Naive thymus-derived CD4-positive, alpha-beta T cell (primary cell): ENCODE measurements around the gene NT5DC3. TPM values are rescaled to one million over a fixed set of nuclear protein-coding genes. Genes with fewer than 3 reads are reported as not detected.

ENCODE experiments used
- ATAC-seq: fragments of 150-1000 bp; cut with Tn5 transposase; 2 replicates; pipeline ENCODE4 v1.10.0; 2021; ENCODE audit warnings: mild to moderate bottlenecking, moderate library complexity
- CTCF ChIA-PET: fragments of 350-600 bp; sonication (Branson Sonifier 250); formaldehyde crosslinking; loops from one replicate; lab custom pipeline; 2021; ENCODE audit warnings: antibody characterized with exemption; lab: Charles Lee
- POLR2A ChIA-PET: fragments of 350-600 bp; sonication (Branson Sonifier 250); formaldehyde crosslinking; loops from one replicate; lab custom pipeline; 2021; ENCODE audit warnings: antibody characterized with exemption, inconsistent platforms; lab: Charles Lee
- DNase-seq, 9 donors: peaks; one replicate each; pipeline versions ENCODE4 v3.0.0 to v3.0.0-alpha.2; 2020 to 2022; ENCODE audit warnings: mixed read lengths in 1 of 9
- H3K27ac ChIP-seq: one replicate; pipeline ENCODE4 v1.7.0; 2013; ENCODE audit warnings: mild to moderate bottlenecking, low read depth, low read length, moderate library complexity
- H3K27me3 ChIP-seq, 2 donors: one replicate each; pipeline ENCODE4 v1.7.0; 2013; ENCODE audit warnings: low read length in 2 of 2, mild to moderate bottlenecking in 2 of 2, moderate library complexity in 2 of 2; ENCODE audit not compliant: control insufficient read depth in 2 of 2, insufficient read depth in 2 of 2
- H3K36me3 ChIP-seq, 3 experiments: 1 replicate in 2 of 3; 2 replicates in 1 of 3; pipeline ENCODE4 v1.7.0; 2013; ENCODE audit warnings: low read length in 3 of 3, mild to moderate bottlenecking in 3 of 3, moderate library complexity in 1 of 3; ENCODE audit not compliant: insufficient read depth in 3 of 3, control insufficient read depth in 2 of 3
- H3K4me1 ChIP-seq, 2 donors: one replicate each; pipeline ENCODE4 v1.7.0; 2013; ENCODE audit warnings: low read length in 2 of 2, mild to moderate bottlenecking in 2 of 2, moderate library complexity in 1 of 2; ENCODE audit not compliant: control insufficient read depth in 2 of 2, insufficient read depth in 2 of 2
- H3K4me3 ChIP-seq: 2 replicates; pipeline ENCODE4 v1.7.0; 2013; ENCODE audit warnings: mild to moderate bottlenecking, low read length
- H3K9me3 ChIP-seq, 3 experiments: 1 replicate in 2 of 3; 2 replicates in 1 of 3; pipeline ENCODE4 v1.7.0; 2013; ENCODE audit warnings: low read length in 3 of 3; ENCODE audit not compliant: control insufficient read depth in 2 of 3
- H3K27ac Mint-ChIP-seq, 9 donors: one replicate each; pipeline ENCODE4 v1.8.0; 2020 to 2022; ENCODE audit warnings: mixed read lengths in 9 of 9, mild to moderate bottlenecking in 8 of 9, moderate library complexity in 5 of 9, inconsistent platforms in 2 of 9
- H3K27me3 Mint-ChIP-seq, 5 donors: one replicate each; pipeline ENCODE4 v1.8.0; 2021 to 2022; ENCODE audit warnings: mixed read lengths in 5 of 5, mild to moderate bottlenecking in 1 of 5
- H3K36me3 Mint-ChIP-seq, 5 donors: one replicate each; pipeline ENCODE4 v1.8.0; 2020 to 2022; ENCODE audit warnings: mixed read lengths in 5 of 5, mild to moderate bottlenecking in 3 of 5, inconsistent platforms in 1 of 5
- H3K4me1 Mint-ChIP-seq, 7 donors: one replicate each; pipeline ENCODE4 v1.8.0; 2020 to 2022; ENCODE audit warnings: mixed read lengths in 7 of 7, mild to moderate bottlenecking in 3 of 7, inconsistent platforms in 1 of 7
- H3K4me3 Mint-ChIP-seq, 10 donors: one replicate each; pipeline ENCODE4 v1.8.0; 2020 to 2022; ENCODE audit warnings: mild to moderate bottlenecking in 10 of 10, mixed read lengths in 10 of 10, moderate library complexity in 6 of 10, inconsistent platforms in 2 of 10
- H3K9me3 Mint-ChIP-seq, 11 donors: one replicate each; pipeline ENCODE4 v1.8.0; 2020 to 2022; ENCODE audit warnings: mixed read lengths in 11 of 11, mild to moderate bottlenecking in 4 of 11, inconsistent platforms in 1 of 11, moderate library complexity in 1 of 11
- intact Hi-C, 2 donors: fragments of 100-400 bp; cut with micrococcal nuclease; formaldehyde crosslinking; loops; one replicate each; pipeline ENCODE4 v1.15.1; 2023
- polyA plus RNA-seq, 2 donors: library from polyadenylated mRNA; unstranded; fragments of 300-500 nt; fragmentation: Illumina TruSeq; gene quantifications; one replicate each; pipeline ENCODE4 v1.2.3, GENCODE V29; 2021
- total RNA-seq, 6 experiments: library from RNA in 5 of 6; stranded (reverse) in 5 of 6; gene quantifications; 1 replicate in 5 of 6; 2 replicates in 1 of 6; pipeline ENCODE4 v1.2.3 and lab custom pipeline; 2021 to 2026

Gene NT5DC3
- total and polyA plus RNA-seq, 7 experiments from 2014 or later: 0.99 to 5.0 (median 4.4) TPM

- no peaks in the 10 kb centered on the region for H3K4me1 ChIP-seq
- Mint-ChIP-seq H3K4me1 (peaks cover 0 to 28% (median 12%) of the 10 kb centered on the region in 7 donors), H3K27me3 (peaks cover 0 to 5% (median 0%) of the 10 kb centered on the region in 5 donors), H3K36me3 (no peaks in the 10 kb centered on the region), H3K9me3 (peaks cover 0 to 4% (median 0%) of the 10 kb centered on the region in 11 donors), H3K4me3 (peak overlapping the region in 1 of 10 donors; percentile 8), H3K27ac (peak overlapping the region in 3 of 9 donors; percentile 2 to 80 (median 23))
- H3K27me3 ChIP-seq: no peaks in the 10 kb centered on the region
- no peaks in the 10 kb centered on the region for H3K9me3 ChIP-seq
- ChIA-PET POLR2A (no interaction called here), CTCF (interaction anchor here (0.5 to 1.3 kb wide), 6 partner anchors 12 to 420 kb away, joined by 3 to 6 read pairs (median 3); no protein-coding TSS in a partner anchor)
- no peak overlapping the region for H3K4me3 ChIP-seq
- no peaks in the 10 kb centered on the region for H3K36me3 ChIP-seq
- H3K27ac ChIP-seq: no peak overlapping the region
- intact Hi-C loops: loop anchor here (1.0 to 5.0 kb wide), 4 partner anchors 52 to 479 kb away; partner anchors contain the start of gene HSP90B1 (in 2 of the 2)
- ATAC-seq: peak; percentile 83
- DNase-seq: peak in 8 of 9 donors; percentile 43 to 61 (median 54)
Observed at GRCh38 chr12:103877934-103878510, 37.0 kb upstream of the NT5DC3 start.

GRCh38 chr12:103877288-103877687 lies 36.3 kb upstream of the NT5DC3 start:
- intact Hi-C loops: loop anchor here in 1 of 2 donors (5.0 kb wide), 1 partner anchor 480 kb away; no protein-coding TSS in a partner anchor
- H3K36me3 Mint-ChIP-seq: no peaks in the 10 kb centered on the region
- H3K27ac ChIP-seq: no peak overlapping the region
- DNase-seq (no peak), ATAC-seq (no peak)
- ChIA-PET CTCF (interaction anchor here (0.5 to 0.7 kb wide), 3 partner anchors 13 to 421 kb away, joined by 3 to 6 read pairs (median 3); no protein-coding TSS in a partner anchor), POLR2A (interaction anchor here (0.6 kb wide), 1 partner anchor 85 kb away, joined by 3 read pairs; no protein-coding TSS in a partner anchor)
- H3K9me3 Mint-ChIP-seq: peaks cover 0 to 4% (median 0%) of the 10 kb centered on the region in 11 donors
- no peaks in the 10 kb centered on the region for H3K9me3 ChIP-seq
- no peak overlapping the region for H3K4me3 Mint-ChIP-seq
- H3K4me3 ChIP-seq: no peak overlapping the region
- H3K4me1 Mint-ChIP-seq: peaks cover 0 to 28% (median 12%) of the 10 kb centered on the region in 7 donors
- H3K27ac Mint-ChIP-seq: peak overlapping the region in 1 of 9 donors; percentile 66
- H3K27me3 ChIP-seq: no peaks in the 10 kb centered on the region
- H3K4me1 ChIP-seq: no peaks in the 10 kb centered on the region
- H3K27me3 Mint-ChIP-seq: peaks cover 0 to 5% (median 0%) of the 10 kb centered on the region in 5 donors
- H3K36me3 ChIP-seq: no peaks in the 10 kb centered on the region

- Histone ChIP-seq H3K36me3 (no peaks in the 10 kb centered on the region), H3K4me1 (no peaks in the 10 kb centered on the region), H3K27ac (no peak overlapping the region), H3K4me3 (no peak overlapping the region), H3K27me3 (no peaks in the 10 kb centered on the region), H3K9me3 (no peaks in the 10 kb centered on the region)
- DNase-seq (no peak), ATAC-seq (no peak)
- H3K36me3 Mint-ChIP-seq: no peaks in the 10 kb centered on the region
- intact Hi-C loops: loop anchor here in 1 of 2 donors (5.0 kb wide), 1 partner anchor 482 kb away; no protein-coding TSS in a partner anchor
- peaks cover 0 to 10% (median 0%) of the 10 kb centered on the region in 5 donors for H3K27me3 Mint-ChIP-seq
- CTCF ChIA-PET: no interaction called here
- H3K4me3 Mint-ChIP-seq: no peak overlapping the region
- POLR2A ChIA-PET: no interaction called here
- H3K9me3 Mint-ChIP-seq: peaks cover 0 to 4% (median 0%) of the 10 kb centered on the region in 11 donors
- peaks cover 0 to 22% (median 9%) of the 10 kb centered on the region in 7 donors for H3K4me1 Mint-ChIP-seq
- no peak overlapping the region for H3K27ac Mint-ChIP-seq
Observed at GRCh38 chr12:103875666-103876065, 34.6 kb upstream of the NT5DC3 start.

GRCh38 chr12:103868215-103868614 lies 27.2 kb upstream of the NT5DC3 start:
- ATAC-seq (no peak), DNase-seq (no peak)
- Histone ChIP-seq H3K4me1 (no peaks in the 10 kb centered on the region), H3K27ac (no peak overlapping the region), H3K36me3 (no peaks in the 10 kb centered on the region), H3K9me3 (no peaks in the 10 kb centered on the region), H3K27me3 (no peaks in the 10 kb centered on the region), H3K4me3 (no peak overlapping the region)
- Mint-ChIP-seq H3K27me3 (peaks cover 0 to 24% (median 5%) of the 10 kb centered on the region in 5 donors), H3K4me3 (no peak overlapping the region), H3K27ac (no peak overlapping the region), H3K36me3 (no peaks in the 10 kb centered on the region), H3K9me3 (no peaks in the 10 kb centered on the region), H3K4me1 (no peaks in the 10 kb centered on the region)
- CTCF ChIA-PET: interaction anchor here (0.7 kb wide), 1 partner anchor 11 kb away, joined by 4 read pairs; no protein-coding TSS in a partner anchor
- POLR2A ChIA-PET: interaction anchor here (0.7 kb wide), 1 partner anchor 589 kb away, joined by 3 read pairs; no protein-coding TSS in a partner anchor
- intact Hi-C loops: no loop called here

GRCh38 chr12:103865151-103865730 lies 24.2 kb upstream of the NT5DC3 start:
- H3K27me3 ChIP-seq: no peaks in the 10 kb centered on the region
- no peaks in the 10 kb centered on the region for H3K9me3 ChIP-seq
- no peaks in the 10 kb centered on the region for H3K36me3 ChIP-seq
- H3K27me3 Mint-ChIP-seq: peaks cover 0 to 15% (median 4%) of the 10 kb centered on the region in 5 donors
- no peaks in the 10 kb centered on the region for H3K9me3 Mint-ChIP-seq
- H3K36me3 Mint-ChIP-seq: no peaks in the 10 kb centered on the region
- no peak overlapping the region for H3K27ac Mint-ChIP-seq
- H3K27ac ChIP-seq: no peak overlapping the region
- intact Hi-C loops: loop anchor here in 1 of 2 donors (1.0 kb wide), 1 partner anchor 20 kb away; no protein-coding TSS in a partner anchor
- H3K4me3 ChIP-seq: no peak overlapping the region
- no peaks in the 10 kb centered on the region for H3K4me1 ChIP-seq
- no peak for ATAC-seq
- no peak for DNase-seq
- H3K4me3 Mint-ChIP-seq: no peak overlapping the region
- ChIA-PET CTCF (no interaction called here), POLR2A (no interaction called here)
- no peaks in the 10 kb centered on the region for H3K4me1 Mint-ChIP-seq

- CTCF ChIA-PET: no interaction called here
- H3K4me3 Mint-ChIP-seq: no peak overlapping the region
- Histone ChIP-seq H3K36me3 (no peaks in the 10 kb centered on the region), H3K27ac (no peak overlapping the region), H3K27me3 (no peaks in the 10 kb centered on the region), H3K4me3 (no peak overlapping the region), H3K4me1 (no peaks in the 10 kb centered on the region), H3K9me3 (no peaks in the 10 kb centered on the region)
- H3K36me3 Mint-ChIP-seq: no peaks in the 10 kb centered on the region
- no peak overlapping the region for H3K27ac Mint-ChIP-seq
- no peaks in the 10 kb centered on the region for H3K9me3 Mint-ChIP-seq
- peaks cover 0 to 10% (median 0%) of the 10 kb centered on the region in 5 donors for H3K27me3 Mint-ChIP-seq
- H3K4me1 Mint-ChIP-seq: no peaks in the 10 kb centered on the region
- ATAC-seq (no peak), DNase-seq (no peak)
- intact Hi-C loops: loop anchor here in 1 of 2 donors (1.0 kb wide), 1 partner anchor 19 kb away; no protein-coding TSS in a partner anchor
- POLR2A ChIA-PET: no interaction called here
Observed at GRCh38 chr12:103864710-103865109, 23.7 kb upstream of the NT5DC3 start.
